NCI-H2196 (cell line): Measurements from ENCODE around the gene UQCRC1.
"Not testable (repeated sequence)": the region's sequence is repeated elsewhere in the genome, so short reads cannot be mapped to it uniquely, and the experiment has no call there.

Experiments
- DNase-seq: peaks from one replicate; lab custom pipeline; 2025; ENCODE audit not compliant: unreplicated experiment; lab: John Stamatoyannopoulos, UW

Gene UQCRC1

GRCh38 chr3:48556796-48557626 is 52.4 kb downstream of the UQCRC1 start, which contains the start of gene PFKFB4:
TSS of gene PFKFB4 (minus strand) at chr3:48556803. CDS start at chr3:48556777, 26 bp downstream.
- DNase-seq = peak; percentile 87

- DNase-seq = no peak
Observed at GRCh38 chr3:48555949-48556795, 53.3 kb downstream of the UQCRC1 start.

GRCh38 chr3:48555231-48555948 is 54.1 kb downstream of the UQCRC1 start:
- DNase-seq = no peak

- DNase-seq = no peak
Observed at GRCh38 chr3:48553886-48554845, 55.3 kb downstream of the UQCRC1 start.

GRCh38 chr3:48553361-48553760 is 56.1 kb downstream of the UQCRC1 start:
- no peak for DNase-seq

- DNase-seq = no peak
Observed at GRCh38 chr3:48552111-48552951, 57.1 kb downstream of the UQCRC1 start.

GRCh38 chr3:48551651-48552050 is 57.8 kb downstream of the UQCRC1 start:
- not testable (repeated sequence) for DNase-seq
